Activated naive CD4-positive, alpha-beta T cell treated with Interleukin-2 at 50 U/mL for 16 hours (primary cell): Measurements from ENCODE around the gene EPN2.

Experiments
- DNase-seq: peaks from one replicate; pipeline ENCODE4 v3.0.0-alpha.2; 2020

Gene EPN2

GRCh38 chr17:19384723-19385391 lies 147.7 kb downstream of the EPN2 start:
- no peak for DNase-seq

DNA sequence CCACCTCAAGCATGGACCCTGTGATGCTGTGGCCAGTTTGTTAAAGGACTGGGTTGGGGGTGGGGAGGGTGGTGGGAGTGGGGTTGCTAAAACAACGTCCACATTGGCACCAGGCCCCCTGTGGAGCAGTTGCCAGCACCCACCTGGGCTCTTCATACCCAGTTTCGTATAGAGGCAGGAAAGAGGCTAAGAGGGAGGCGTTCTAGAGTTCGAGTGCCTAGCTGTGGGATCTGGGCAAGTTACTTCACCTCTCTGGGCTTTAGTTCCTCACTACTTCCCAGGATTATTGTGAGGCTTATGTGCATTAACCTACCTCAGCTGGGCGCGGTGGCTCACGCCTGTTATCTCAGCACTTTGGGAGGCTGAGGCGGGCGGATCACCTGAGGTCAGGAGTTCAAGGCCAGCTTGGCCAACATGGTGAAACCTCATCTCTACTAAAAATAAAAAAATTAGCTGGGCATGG lies 148.4 kb downstream of the EPN2 start:
- DNase-seq: no peak
